MV-4-11 (cell line): ENCODE measurements around the gene GTF2A1.
A peak's percentile ranks its signal among the peaks of the same experiment; 100 is the strongest.

Experiments
- DNase-seq: peaks from one replicate; lab custom pipeline; 2025; lab: John Stamatoyannopoulos, UW

Gene GTF2A1

DNA sequence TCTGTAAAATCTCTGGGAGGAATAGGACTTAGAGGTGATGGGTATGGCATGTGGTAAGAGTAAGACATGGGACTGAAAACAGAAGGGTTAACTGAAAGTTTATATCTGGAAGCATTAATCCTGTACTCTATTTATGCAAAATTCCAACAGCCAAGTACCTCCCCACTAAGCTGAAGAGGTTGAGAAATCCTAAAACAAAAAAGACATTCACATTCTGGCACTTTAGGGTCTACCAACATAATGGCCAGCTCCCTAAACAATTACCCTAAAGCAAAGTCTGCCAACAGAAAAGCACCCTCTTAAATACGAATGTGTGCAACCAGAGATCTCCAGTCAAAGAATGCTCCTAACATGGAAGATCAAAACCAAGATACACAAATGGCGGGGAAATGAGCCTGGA, 87.4 kb downstream of the GTF2A1 start:
- no peak for DNase-seq

DNA sequence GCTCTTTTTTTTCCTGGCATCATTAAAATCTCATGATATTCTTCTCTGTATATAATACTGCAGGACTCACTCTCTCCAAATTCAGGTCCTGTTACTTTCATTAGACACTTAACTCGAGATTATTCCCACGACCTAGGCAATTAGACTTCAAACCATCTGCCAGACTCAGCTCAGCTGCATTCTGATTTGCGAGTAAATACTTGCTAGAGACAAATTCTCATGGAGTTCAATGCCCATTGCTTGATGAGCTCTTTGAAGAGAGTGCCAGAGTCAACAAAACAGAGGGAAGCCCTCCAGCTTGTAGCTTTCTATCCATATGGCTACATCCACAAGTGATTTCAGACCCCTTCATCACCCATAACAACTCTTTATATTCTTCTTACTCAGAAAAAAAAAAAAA, 88.3 kb downstream of the GTF2A1 start:
- no peak for DNase-seq

DNA sequence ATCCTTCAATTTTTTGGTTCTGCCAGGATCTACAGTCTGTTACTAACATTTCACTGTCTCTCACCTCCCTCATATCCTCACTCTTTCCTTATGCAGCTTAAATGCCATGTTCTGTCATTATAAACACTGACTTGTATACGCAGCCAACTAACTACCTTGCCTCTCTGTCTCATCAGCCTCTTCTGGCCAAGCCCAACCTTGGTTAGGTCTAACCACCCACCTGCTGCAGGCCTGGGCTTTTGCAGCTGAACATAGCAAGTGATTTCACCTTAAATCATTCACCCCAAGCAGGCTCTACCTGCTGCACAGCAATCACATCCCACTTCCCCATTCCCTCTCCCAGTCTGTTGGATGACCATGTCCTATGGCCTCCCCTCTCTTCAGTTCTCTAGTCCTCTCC, 91.5 kb downstream of the GTF2A1 start:
- no peak for DNase-seq

DNA sequence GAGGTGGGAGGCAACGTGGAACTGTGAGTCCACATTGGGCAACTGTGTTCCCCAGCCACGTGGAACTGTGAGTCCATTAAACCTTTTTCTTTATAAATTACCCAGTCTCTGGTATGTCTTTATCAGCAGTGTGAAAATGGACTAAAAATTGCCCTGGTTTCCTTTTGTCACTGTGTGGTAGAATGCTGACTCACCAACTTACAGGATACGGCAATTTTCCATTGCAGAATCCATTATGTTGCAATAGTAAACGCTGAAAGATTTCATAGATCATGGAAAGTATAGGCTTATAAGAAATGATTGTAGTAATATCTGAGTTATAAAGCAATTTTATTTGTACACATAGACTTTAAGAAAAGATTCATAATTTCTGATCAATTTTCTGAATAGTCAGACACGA, 93.0 kb downstream of the GTF2A1 start:
- peak; percentile 90 for DNase-seq

DNA sequence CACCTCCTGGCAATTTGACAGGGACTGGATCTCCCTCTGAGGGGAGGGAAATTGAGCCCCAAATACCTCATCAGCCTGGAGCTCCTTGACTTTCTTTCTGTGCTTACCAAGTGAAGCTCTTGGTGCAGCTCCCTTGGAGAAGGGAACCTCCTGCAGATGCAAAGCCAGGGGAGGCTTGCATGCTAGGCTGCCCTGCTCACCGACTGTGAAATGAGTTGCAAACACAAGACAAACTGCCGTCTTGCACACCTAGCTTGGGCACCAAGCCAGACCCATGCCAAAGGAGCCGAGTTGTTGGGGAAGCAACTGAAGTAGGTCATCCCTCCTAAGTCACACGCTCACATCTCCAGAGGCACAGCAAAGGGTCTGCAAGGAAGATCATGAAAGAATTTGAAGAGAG, 95.2 kb downstream of the GTF2A1 start:
- no peak for DNase-seq
